Smooth muscle cell of trachea (primary cell): Measurements from ENCODE around the gene PKN2. TPM values are rescaled to one million over a fixed set of nuclear protein-coding genes. Genes with fewer than 3 reads are reported as not detected.

Experiments
- total RNA-seq: library from RNA; depleted of rRNA; stranded (reverse); fragments of >200 nt; gene quantifications from 2 replicates; pipeline ENCODE4 v1.2.1, GENCODE V29; 2014

Gene PKN2
- total RNA-seq = 28.8 and 37.5 TPM in 2 replicates

DNA sequence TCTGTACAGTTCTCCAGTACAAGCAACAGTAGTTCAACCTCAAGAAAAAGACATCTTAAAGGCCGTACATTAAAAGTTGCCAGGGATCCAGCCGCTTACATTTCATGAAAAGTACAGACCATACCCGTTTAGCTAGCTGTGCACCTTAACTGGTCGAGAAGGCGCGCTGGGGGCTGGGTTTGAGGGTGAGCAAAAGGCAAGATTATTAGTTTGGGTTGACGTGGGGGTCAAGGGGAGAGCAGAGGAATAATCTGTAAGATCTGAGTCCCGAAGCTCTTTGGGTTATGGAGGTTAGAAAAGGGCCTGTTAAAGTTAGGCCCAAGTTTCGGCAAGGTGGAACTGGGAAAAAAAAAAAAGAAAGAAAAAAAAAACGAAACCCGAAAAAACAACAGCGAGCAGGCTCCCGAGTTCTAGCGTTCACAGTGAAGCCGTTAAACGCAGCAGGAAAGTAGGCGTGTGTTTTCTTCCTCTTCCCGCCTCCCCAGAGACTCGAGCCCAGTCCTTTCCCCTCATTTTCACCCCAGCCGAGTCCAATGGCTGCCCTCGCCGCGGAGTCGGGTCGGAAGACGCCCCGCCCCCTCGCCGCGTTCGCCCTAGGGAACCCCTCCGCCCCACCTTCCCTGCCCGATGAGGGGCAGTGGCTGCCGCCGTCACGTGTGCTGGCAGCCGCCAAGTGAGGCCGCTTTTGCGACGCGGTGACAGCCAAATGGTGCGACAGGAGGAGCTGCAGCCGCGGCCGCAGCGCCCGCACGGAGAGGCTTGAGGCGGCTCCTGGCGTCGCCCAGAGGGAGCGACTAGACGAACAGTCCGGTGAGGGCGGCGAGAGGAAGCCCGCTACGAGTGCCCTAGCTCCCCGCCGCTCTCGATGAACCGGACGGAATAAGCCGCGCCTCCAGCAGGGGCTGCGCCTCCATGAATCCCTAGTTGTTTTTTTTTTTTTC is at the start of gene PKN2:
Gene PKN2 (plus strand): TSS at position 733 of the 941 bp plus-strand sequence. CDS start 308 bp downstream, outside the sequence.

Other genes starting within 250 kb of the PKN2 start
- 30.6 and 43.3 TPM in 2 replicates for gene GTF2B, start 207.3 kb downstream of the PKN2 start, total RNA-seq